Activated T-cell treated with anti-CD3 and anti-CD28 coated beads, Interleukin-2, amount 50 U/mL, for 48 hours (primary cell): ENCODE measurements around the gene SEC22C.
"Not testable (repeated sequence)": the region's sequence is repeated elsewhere in the genome, so short reads cannot be mapped to it uniquely, and the experiment has no call there.

Experiments used
- DNase-seq, 2 experiments: peaks; one replicate each; pipeline ENCODE4 v3.0.0-alpha.2; 2020

SEC22C gene

GRCh38 chr3:42581709-42582473, at the start of gene SEC22C:
Gene SEC22C, minus strand, starts transcription at chr3:42581967. Its CDS starts 12,921 bp downstream, at chr3:42569046.
- peak; percentile 96 to 97 for DNase-seq

GRCh38 chr3:42613462-42613861, 31.7 kb upstream of the SEC22C start:
- DNase-seq: no peak

GRCh38 chr3:42612928-42613327, 31.2 kb upstream of the SEC22C start:
- no peak for DNase-seq

- DNase-seq: no peak
These were observed 30.4 kb upstream of the SEC22C start for GRCh38 chr3:42612217-42612616.

GRCh38 chr3:42610976-42611375, 29.2 kb upstream of the SEC22C start:
- no peak for DNase-seq

- no peak for DNase-seq
These were observed 26.8 kb upstream of the SEC22C start for GRCh38 chr3:42608581-42608980.

- DNase-seq: no peak
These were observed 23.9 kb upstream of the SEC22C start for GRCh38 chr3:42605546-42606173.

GRCh38 chr3:42602961-42603360, 21.2 kb upstream of the SEC22C start:
- no peak for DNase-seq

GRCh38 chr3:42601896-42602581, 20.3 kb upstream of the SEC22C start:
- no peak for DNase-seq

GRCh38 chr3:42600958-42601675, 19.4 kb upstream of the SEC22C start:
- DNase-seq: peak in 1 of 2 experiments; percentile 78

- peak; percentile 100 for DNase-seq
These were observed 18.6 kb upstream of the SEC22C start, which contains the start of gene NKTR for GRCh38 chr3:42600111-42600957. Gene NKTR, plus strand, starts transcription at chr3:42600686. Its CDS starts 321 bp downstream, at chr3:42601007.

- not testable (repeated sequence) for DNase-seq
These were observed 15.3 kb upstream of the SEC22C start for GRCh38 chr3:42597098-42597497.

GRCh38 chr3:42595682-42596081, 13.9 kb upstream of the SEC22C start:
- no peak for DNase-seq

GRCh38 chr3:42593635-42594034, 11.9 kb upstream of the SEC22C start:
- DNase-seq: no peak

GRCh38 chr3:42591811-42592210, 10.0 kb upstream of the SEC22C start:
- DNase-seq: no peak

- DNase-seq: peak in 1 of 2 experiments; percentile 41
These were observed 9.4 kb upstream of the SEC22C start for GRCh38 chr3:42590989-42591756.

- DNase-seq: no peak
These were observed 7.8 kb upstream of the SEC22C start for GRCh38 chr3:42589382-42590109.

- no peak for DNase-seq
These were observed 6.9 kb upstream of the SEC22C start for GRCh38 chr3:42588625-42589024.

- no peak for DNase-seq
These were observed 805 bp upstream of the SEC22C start for GRCh38 chr3:42582474-42583070.

GRCh38 chr3:42581400-42581708, 413 bp downstream of the SEC22C start:
- DNase-seq: no peak
